Glutamatergic neuron (in vitro differentiated cells): Measurements from ENCODE around the gene NRARP. TPM values are rescaled to one million over a fixed set of nuclear protein-coding genes. Genes with fewer than 3 reads are reported as not detected.

ENCODE experiments used
- DNase-seq: peaks from one replicate; pipeline ENCODE4 v3.0.0; 2022
- H3K27ac Mint-ChIP-seq: one replicate; pipeline ENCODE4 v1.8.0; 2020; ENCODE audit warnings: mild to moderate bottlenecking, mixed read lengths, inconsistent platforms; ENCODE audit not compliant: unreplicated experiment
- H3K27me3 Mint-ChIP-seq: one replicate; pipeline ENCODE4 v1.8.0; 2020; ENCODE audit warnings: mild to moderate bottlenecking, moderate library complexity, mixed read lengths, inconsistent platforms; ENCODE audit not compliant: unreplicated experiment
- H3K36me3 Mint-ChIP-seq: one replicate; pipeline ENCODE4 v1.8.0; 2020; ENCODE audit warnings: mild to moderate bottlenecking, mixed read lengths, inconsistent platforms; ENCODE audit not compliant: unreplicated experiment
- H3K4me1 Mint-ChIP-seq: one replicate; pipeline ENCODE4 v1.8.0; 2020; ENCODE audit warnings: mild to moderate bottlenecking, low read depth, mixed read lengths, inconsistent platforms; ENCODE audit not compliant: unreplicated experiment
- H3K4me3 Mint-ChIP-seq: one replicate; pipeline ENCODE4 v1.8.0; 2020; ENCODE audit warnings: mild to moderate bottlenecking, mixed read lengths, inconsistent platforms; ENCODE audit not compliant: unreplicated experiment
- H3K9me3 Mint-ChIP-seq: one replicate; pipeline ENCODE4 v1.8.0; 2020; ENCODE audit warnings: mild to moderate bottlenecking, moderate library complexity, mixed read lengths, inconsistent platforms; ENCODE audit not compliant: unreplicated experiment
- CTCF ChIP-seq: fragments of 200-600 bp; sonication (generic); IDR thresholded peaks from one replicate; pipeline ENCODE4 v1.5.0; 2021; ENCODE audit not compliant: partially characterized antibody, unreplicated experiment
- total RNA-seq: library from RNA; stranded (reverse); fragmentation: NEBNext Ultra II Directional; extraction: Animal tissue kit (Norgen Biotek cat#: 25700); gene quantifications from one replicate; pipeline ENCODE4 v1.2.1, GENCODE V29; 2021; ENCODE audit not compliant: unreplicated experiment

The NRARP gene
- total RNA-seq, 1 donor from 2014 or later: 15.2 TPM

- peaks cover 4% of the 10 kb centered on the region for H3K9me3 Mint-ChIP-seq
- H3K27me3 Mint-ChIP-seq: no peaks in the 10 kb centered on the region
- no peak for TF ChIP-seq CTCF
- no peak for DNase-seq
- H3K4me3 Mint-ChIP-seq: no peak overlapping the region
- peaks cover 5% of the 10 kb centered on the region for H3K4me1 Mint-ChIP-seq
- H3K27ac Mint-ChIP-seq: no peak overlapping the region
- no peaks in the 10 kb centered on the region for H3K36me3 Mint-ChIP-seq
Measured at GRCh38 chr9:137309368-137310188, 7.5 kb upstream of the NRARP start.

GRCh38 chr9:137308057-137308619 is 6.1 kb upstream of the NRARP start:
- Mint-ChIP-seq H3K27me3 (no peaks in the 10 kb centered on the region), H3K36me3 (no peaks in the 10 kb centered on the region), H3K4me1 (peaks cover 3% of the 10 kb centered on the region), H3K9me3 (peaks cover 4% of the 10 kb centered on the region), H3K4me3 (no peak overlapping the region), H3K27ac (peak overlapping the region; percentile 38)
- TF ChIP-seq CTCF: no peak
- DNase-seq: peak; percentile 69

- no peak overlapping the region for H3K4me3 Mint-ChIP-seq
- TF ChIP-seq CTCF: no peak
- no peaks in the 10 kb centered on the region for H3K27me3 Mint-ChIP-seq
- peaks cover 3% of the 10 kb centered on the region for H3K4me1 Mint-ChIP-seq
- H3K36me3 Mint-ChIP-seq: no peaks in the 10 kb centered on the region
- H3K9me3 Mint-ChIP-seq: peaks cover 4% of the 10 kb centered on the region
- no peak for DNase-seq
- no peak overlapping the region for H3K27ac Mint-ChIP-seq
Measured at GRCh38 chr9:137307255-137308056, 5.4 kb upstream of the NRARP start.

GRCh38 chr9:137306850-137307254 is 4.8 kb upstream of the NRARP start:
- no peak overlapping the region for H3K4me3 Mint-ChIP-seq
- H3K36me3 Mint-ChIP-seq: no peaks in the 10 kb centered on the region
- DNase-seq: peak; percentile 24
- H3K27me3 Mint-ChIP-seq: no peaks in the 10 kb centered on the region
- H3K4me1 Mint-ChIP-seq: peaks cover 3% of the 10 kb centered on the region
- H3K9me3 Mint-ChIP-seq: peaks cover 4% of the 10 kb centered on the region
- H3K27ac Mint-ChIP-seq: no peak overlapping the region
- no peak for TF ChIP-seq CTCF
